Endothelial cell of umbilical vein (primary cell): ENCODE measurements around the gene ASIC1. TPM values are rescaled to one million over a fixed set of nuclear protein-coding genes. Genes with fewer than 3 reads are reported as not detected.

Experiments used
- BruUV-seq: library from RNA; stranded (reverse); fragments of 400-500 nt; replicated peaks from 2 replicates; lab custom pipeline; 2021; lab: Mats Ljungman, UMichigan
- CTCF ChIA-PET: fragments of 300-600, 350-600 bp; sonication (Branson Sonifier 250); formaldehyde crosslinking; loops from one replicate; lab custom pipeline; 2021; ENCODE audit warnings: antibody characterized with exemption, inconsistent platforms; lab: Charles Lee
- POLR2A ChIA-PET: fragments of 300-600, 350-600 bp; sonication (Branson Sonifier 250); formaldehyde crosslinking; loops from one replicate; lab custom pipeline; 2021; ENCODE audit warnings: antibody characterized with exemption, inconsistent platforms; lab: Charles Lee
- DNase-seq: peaks from one replicate; pipeline ENCODE4 v3.0.0-alpha.2; 2011; ENCODE audit warnings: low read depth, low spot score
- FAIRE-seq: peaks from 2 replicates; lab custom pipeline; 2011; peaks lifted over from hg19 to GRCh38; lab: Jason Lieb, UNC
- H2AFZ ChIP-seq: 2 replicates; pipeline ENCODE4 v1.6.0; 2012; ENCODE audit warnings: low read depth, low read length, control low read depth, inconsistent platforms
- H3K27ac ChIP-seq: 2 replicates; pipeline ENCODE4 v1.5.1; 2011; ENCODE audit warnings: low read depth, mild to moderate bottlenecking, control low read depth, low read length, moderate library complexity; ENCODE audit not compliant: insufficient read depth
- H3K27me3 ChIP-seq, 2 experiments: 2 replicates each; pipeline versions ENCODE4 v1.6.0 to v1.6.1; 2011; ENCODE audit warnings: low read length in 2 of 2, mixed read lengths in 1 of 2; ENCODE audit not compliant: control insufficient read depth in 2 of 2, insufficient read depth in 2 of 2
- H3K36me3 ChIP-seq, 2 experiments: 2 replicates in 1 of 2; 3 replicates in 1 of 2; pipeline ENCODE4 v1.5.1; 2011; ENCODE audit warnings: low read length in 2 of 2, mild to moderate bottlenecking in 1 of 2, moderate library complexity in 1 of 2; ENCODE audit not compliant: control insufficient read depth in 2 of 2, insufficient read depth in 2 of 2; ENCODE audit errors: extremely low read depth in 1 of 2
- H3K4me1 ChIP-seq: 3 replicates; pipeline ENCODE4 v1.5.1; 2011; ENCODE audit warnings: mild to moderate bottlenecking, low read length; ENCODE audit not compliant: control insufficient read depth, insufficient read depth; ENCODE audit errors: extremely low read depth
- H3K4me2 ChIP-seq: 2 replicates; pipeline ENCODE4 v1.6.1; 2011; ENCODE audit warnings: low read length, control low read depth, mixed read lengths; ENCODE audit not compliant: insufficient read depth
- H3K4me3 ChIP-seq, 3 experiments: fragments of 200-600 bp in 1 of 3; sonication (generic), shearing (Covaris generic) in 1 of 3; replicated peaks in 1 of 3; 2 replicates each; pipeline ENCODE4 v1.5.1; 2011 to 2016; ENCODE audit warnings: control low read depth in 3 of 3, low read length in 3 of 3, mild to moderate bottlenecking in 2 of 3, inconsistent platforms in 1 of 3, low read depth in 1 of 3, moderate library complexity in 1 of 3; ENCODE audit not compliant: insufficient read depth in 1 of 3
- H3K79me2 ChIP-seq: 2 replicates; pipeline ENCODE4 v1.6.0; 2012; ENCODE audit warnings: low read length, inconsistent platforms; ENCODE audit not compliant: control insufficient read depth, insufficient read depth
- H3K9ac ChIP-seq: replicated peaks from 2 replicates; pipeline ENCODE3; 2011; ENCODE audit warnings: low read length, control low read depth; ENCODE audit not compliant: insufficient read depth; ENCODE audit errors: extremely low read depth
- H3K9me1 ChIP-seq: replicated peaks from 3 replicates; pipeline ENCODE4 v1.6.0; 2011; ENCODE audit warnings: mild to moderate bottlenecking, low read length; ENCODE audit not compliant: control insufficient read depth, insufficient read depth; ENCODE audit errors: extremely low read depth
- H3K9me3 ChIP-seq: replicated peaks from 2 replicates; pipeline ENCODE4 v1.5.1; 2012; ENCODE audit warnings: low read length, inconsistent platforms; ENCODE audit not compliant: control insufficient read depth, insufficient read depth
- H4K20me1 ChIP-seq: replicated peaks from 2 replicates; pipeline ENCODE3; 2011; ENCODE audit warnings: mild to moderate bottlenecking, low read length; ENCODE audit not compliant: control insufficient read depth, insufficient read depth; ENCODE audit errors: extremely low read depth
- EZH2 ChIP-seq: IDR thresholded peaks from 2 replicates; pipeline ENCODE4 v1.6.1; 2012; ENCODE audit warnings: borderline replicate concordance, low read depth, mild to moderate bottlenecking, moderate library complexity, low read length, inconsistent platforms; ENCODE audit not compliant: severe bottlenecking
- FOS ChIP-seq: IDR thresholded peaks from 2 replicates; pipeline ENCODE4 v1.6.1; 2011; ENCODE audit warnings: mild to moderate bottlenecking, low read length, moderate library complexity, borderline replicate concordance; ENCODE audit not compliant: insufficient read depth
- GATA2 ChIP-seq: IDR thresholded peaks from 2 replicates; pipeline ENCODE4 v1.7.0; 2011; ENCODE audit warnings: low read depth, mild to moderate bottlenecking, moderate library complexity, mixed read lengths, low read length; ENCODE audit not compliant: insufficient read length, insufficient read depth
- JUN ChIP-seq: IDR thresholded peaks from 2 replicates; pipeline ENCODE4 v1.6.1; 2011; ENCODE audit warnings: borderline replicate concordance, low read depth; ENCODE audit not compliant: insufficient read length, insufficient read depth
- MYC ChIP-seq: IDR thresholded peaks from one replicate; pipeline ENCODE4 v1.6.1; 2011; ENCODE audit warnings: mild to moderate bottlenecking, low read depth, low read length
- POLR2A ChIP-seq: IDR thresholded peaks from 2 replicates; pipeline ENCODE4 v1.6.1; 2012; ENCODE audit warnings: low read depth, mild to moderate bottlenecking, control low read depth, low read length
- POLR2AphosphoS5 ChIP-seq: IDR thresholded peaks from 2 replicates; pipeline ENCODE4 v1.6.1; 2012; ENCODE audit warnings: low read depth, mild to moderate bottlenecking, control low read depth, low read length, moderate library complexity; ENCODE audit not compliant: insufficient read depth
- dilution Hi-C: fragments of 300-500 bp; cut with MboI; formaldehyde crosslinking; loops from one replicate; pipeline ENCODE4 v1.15.0; 2019; ENCODE audit warnings: low sequenced_read_pairs; ENCODE audit not compliant: extremely low pct_ligation_motif_present
- intact Hi-C: fragments of 100-400 bp; cut with micrococcal nuclease; formaldehyde crosslinking; loops from one replicate; pipeline ENCODE4 v1.10.0; 2022
- polyA plus RNA-seq, 4 experiments: library from polyadenylated mRNA; depleted of rRNA in 3 of 4; stranded (reverse) in 3 of 4; unstranded in 1 of 4; fragments of >200 nt; gene quantifications; 2 replicates each; pipeline versions ENCODE4 v1.2.1 to v1.2.3, GENCODE V29; 2011 to 2012; ENCODE audit warnings: missing spikeins in 1 of 4
- total RNA-seq: library from RNA; stranded (reverse); gene quantifications from 2 replicates; pipeline ENCODE4 v1.2.3, GENCODE V29; 2021
- TF ChIP-seq, protein P1 (sequence below), 2 donors: IDR thresholded peaks; 1 replicate in 1 of 2; 2 replicates in 1 of 2; pipeline ENCODE4 v1.5.1; 2011; ENCODE audit warnings: low read length in 2 of 2, mild to moderate bottlenecking in 2 of 2, moderate library complexity in 2 of 2, control low read depth in 1 of 2, inconsistent platforms in 1 of 2, low read depth in 1 of 2; ENCODE audit not compliant: insufficient read depth in 1 of 2; ENCODE audit errors: extremely low read depth in 1 of 2
- TF ChIP-seq, protein P2 (sequence below): IDR thresholded peaks from 2 replicates; pipeline ENCODE4 v1.6.1; 2011; ENCODE audit not compliant: insufficient read depth, insufficient read length

The ASIC1 gene
- total and polyA plus RNA-seq, 2 donors (not counting 3 experiments of a cell fraction or from before 2014, with no cell fraction given) = 0.53 to 0.66 TPM

DNA sequence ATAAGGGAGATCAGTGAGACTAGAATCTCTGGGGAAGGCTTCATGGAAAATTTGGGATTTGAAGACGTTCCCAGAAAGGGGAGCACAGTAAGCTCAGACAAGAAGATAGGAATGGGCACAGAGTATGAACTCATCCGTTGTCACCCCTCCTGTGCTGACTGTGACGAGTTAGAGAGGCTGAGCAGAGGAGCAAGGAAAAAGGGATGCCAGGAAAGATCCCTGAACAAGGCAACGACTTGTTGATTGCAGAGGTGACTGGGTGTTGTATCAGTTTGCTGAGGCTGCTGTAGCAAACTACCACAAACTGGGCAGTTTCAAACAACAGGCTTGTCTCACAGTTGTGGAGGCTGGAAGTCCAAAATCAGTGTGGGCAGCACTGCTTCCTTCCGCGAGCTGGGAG is 40.6 kb downstream of the ASIC1 start:
- no peak overlapping the region for H3K4me3 ChIP-seq
- peaks cover 31 to 52% of the 10 kb centered on the region in 2 experiments for H3K36me3 ChIP-seq
- H3K4me2 ChIP-seq = no peak overlapping the region
- no peak overlapping the region for H2AFZ ChIP-seq
- dilution Hi-C loops (no loop called here), intact Hi-C loops (no loop called here)
- H3K27ac ChIP-seq = no peak overlapping the region
- TF ChIP-seq MYC = no peak
- no peak for TF ChIP-seq JUN
- TF ChIP-seq, protein P1, sequence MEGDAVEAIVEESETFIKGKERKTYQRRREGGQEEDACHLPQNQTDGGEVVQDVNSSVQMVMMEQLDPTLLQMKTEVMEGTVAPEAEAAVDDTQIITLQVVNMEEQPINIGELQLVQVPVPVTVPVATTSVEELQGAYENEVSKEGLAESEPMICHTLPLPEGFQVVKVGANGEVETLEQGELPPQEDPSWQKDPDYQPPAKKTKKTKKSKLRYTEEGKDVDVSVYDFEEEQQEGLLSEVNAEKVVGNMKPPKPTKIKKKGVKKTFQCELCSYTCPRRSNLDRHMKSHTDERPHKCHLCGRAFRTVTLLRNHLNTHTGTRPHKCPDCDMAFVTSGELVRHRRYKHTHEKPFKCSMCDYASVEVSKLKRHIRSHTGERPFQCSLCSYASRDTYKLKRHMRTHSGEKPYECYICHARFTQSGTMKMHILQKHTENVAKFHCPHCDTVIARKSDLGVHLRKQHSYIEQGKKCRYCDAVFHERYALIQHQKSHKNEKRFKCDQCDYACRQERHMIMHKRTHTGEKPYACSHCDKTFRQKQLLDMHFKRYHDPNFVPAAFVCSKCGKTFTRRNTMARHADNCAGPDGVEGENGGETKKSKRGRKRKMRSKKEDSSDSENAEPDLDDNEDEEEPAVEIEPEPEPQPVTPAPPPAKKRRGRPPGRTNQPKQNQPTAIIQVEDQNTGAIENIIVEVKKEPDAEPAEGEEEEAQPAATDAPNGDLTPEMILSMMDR (IDR thresholded peaks at IDR 0.05; ENCODE audit: extremely low read depth in 1 of 2, insufficient read depth in 1 of 2, low read depth in 1 of 2, low read length in 2 of 2) = no peak
- TF ChIP-seq, protein P2, sequence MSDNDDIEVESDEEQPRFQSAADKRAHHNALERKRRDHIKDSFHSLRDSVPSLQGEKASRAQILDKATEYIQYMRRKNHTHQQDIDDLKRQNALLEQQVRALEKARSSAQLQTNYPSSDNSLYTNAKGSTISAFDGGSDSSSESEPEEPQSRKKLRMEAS = no peak
- no peak for TF ChIP-seq GATA2
- no peak for TF ChIP-seq EZH2
- TF ChIP-seq POLR2AphosphoS5 = no peak
- no peak for TF ChIP-seq FOS
- TF ChIP-seq POLR2A = no peak
- H3K9me1 ChIP-seq = no peaks in the 10 kb centered on the region
- no TSS peak for BruUV-seq
- H3K79me2 ChIP-seq = no peaks in the 10 kb centered on the region
- no peak overlapping the region for H3K9ac ChIP-seq
- CTCF ChIA-PET = interaction anchor here (1.3 to 6.4 kb wide), 3 partner anchors 10 to 78 kb away, joined by 4 to 80 read pairs (median 5); partner anchors contain the start of gene COX14
- H4K20me1 ChIP-seq = no peaks in the 10 kb centered on the region
- POLR2A ChIA-PET = interaction anchor here (1.0 kb wide), 1 partner anchor 75 kb away, joined by 3 read pairs; no protein-coding TSS in a partner anchor
- H3K27me3 ChIP-seq = no peaks in the 10 kb centered on the region
- H3K4me1 ChIP-seq = no peaks in the 10 kb centered on the region
- no peaks in the 10 kb centered on the region for H3K9me3 ChIP-seq
- DNase-seq (no peak), FAIRE-seq (no peak)
